GM23338 (cell line): ENCODE data around the gene PDE4D. TPM values are rescaled to one million over a fixed set of nuclear protein-coding genes. Genes with fewer than 3 reads are reported as not detected.

Source experiments
- ATAC-seq: fragments of 200-7000 bp; cut with Tn5 transposase; 3 replicates; pipeline ENCODE4 v1.9.1; 2020
- DNase-seq: peaks from one replicate; pipeline ENCODE4 v3.0.0-alpha.2; 2015; ENCODE audit warnings: low spot score
- H2AFZ ChIP-seq: fragments of 200-600 bp; sonication (generic); 2 replicates; pipeline ENCODE4 v1.8.0; 2016; ENCODE audit warnings: antibody characterized with exemption, mild to moderate bottlenecking, moderate library complexity
- H3F3A ChIP-seq: fragments of 200-600 bp; sonication (generic); replicated peaks from 2 replicates; pipeline ENCODE4 v1.8.0; 2017; ENCODE audit warnings: antibody characterized with exemption, mixed run types, low read depth
- H3K27ac ChIP-seq: fragments of 200-600 bp; sonication (generic); 2 replicates; pipeline ENCODE4 v1.6.1; 2016; ENCODE audit warnings: low read depth
- H3K27me3 ChIP-seq: fragments of 200-600 bp; sonication (generic); 2 replicates; pipeline ENCODE4 v1.8.0; 2016; ENCODE audit warnings: mild to moderate bottlenecking, mixed run types, moderate library complexity; ENCODE audit not compliant: insufficient read depth
- H3K36me3 ChIP-seq: fragments of 200-600 bp; sonication (generic); 2 replicates; pipeline ENCODE4 v1.8.0; 2016; ENCODE audit warnings: mild to moderate bottlenecking; ENCODE audit not compliant: insufficient read depth
- H3K4me1 ChIP-seq: fragments of 200-600 bp; sonication (generic); 2 replicates; pipeline ENCODE4 v1.8.0; 2016; ENCODE audit warnings: mild to moderate bottlenecking, moderate library complexity; ENCODE audit not compliant: insufficient read depth
- H3K4me2 ChIP-seq: fragments of 200-600 bp; sonication (generic); 2 replicates; pipeline ENCODE4 v1.7.1; 2017; ENCODE audit warnings: mixed run types
- H3K4me3 ChIP-seq: fragments of 200-600 bp; sonication (generic); 2 replicates; pipeline ENCODE4 v1.6.1; 2016; ENCODE audit warnings: mixed run types
- H3K79me2 ChIP-seq: fragments of 200-600 bp; sonication (generic); replicated peaks from 2 replicates; pipeline ENCODE4 v1.8.0; 2017; ENCODE audit warnings: mild to moderate bottlenecking; ENCODE audit not compliant: insufficient read depth
- H3K9me2 ChIP-seq: fragments of 200-600 bp; sonication (generic); 2 replicates; pipeline ENCODE4 v1.8.0; 2017; ENCODE audit not compliant: insufficient read depth
- H4K20me1 ChIP-seq: fragments of 200-600 bp; sonication (generic); replicated peaks from 2 replicates; pipeline ENCODE4 v1.8.0; 2017; ENCODE audit warnings: mild to moderate bottlenecking; ENCODE audit not compliant: insufficient read depth
- H3K27ac Mint-ChIP-seq: 2 replicates; pipeline ENCODE4 v1.8.0; 2020; ENCODE audit warnings: inconsistent platforms, mild to moderate bottlenecking, moderate library complexity, mixed read lengths
- H3K27me3 Mint-ChIP-seq: 3 replicates; pipeline ENCODE4 v1.8.0; 2022; ENCODE audit warnings: low read depth, mild to moderate bottlenecking, moderate library complexity, mixed read lengths, inconsistent platforms; ENCODE audit not compliant: insufficient read depth, poor library complexity
- H3K36me3 Mint-ChIP-seq: 3 replicates; pipeline ENCODE4 v1.8.0; 2021; ENCODE audit warnings: low read depth, mild to moderate bottlenecking, inconsistent platforms, moderate library complexity, mixed read lengths
- H3K4me1 Mint-ChIP-seq: 3 replicates; pipeline ENCODE4 v1.8.0; 2020; ENCODE audit warnings: mild to moderate bottlenecking, inconsistent platforms, mixed read lengths
- H3K4me3 Mint-ChIP-seq: 3 replicates; pipeline ENCODE4 v1.8.0; 2021; ENCODE audit warnings: moderate library complexity, mild to moderate bottlenecking, inconsistent platforms, mixed read lengths
- H3K9me3 Mint-ChIP-seq: 3 replicates; pipeline ENCODE4 v1.8.0; 2020; ENCODE audit warnings: moderate library complexity, mild to moderate bottlenecking, inconsistent platforms, mixed read lengths
- CREB1 ChIP-seq: fragments of 250-450 bp; sonication (Bioruptor Pico); IDR thresholded peaks from 2 replicates; pipeline ENCODE4 v1.5.0; 2020; ENCODE audit warnings: low read depth, mild to moderate bottlenecking, moderate library complexity
- EZH2 ChIP-seq: fragments of 200-600 bp; sonication (generic); IDR thresholded peaks from one replicate; pipeline ENCODE4 v1.8.0; 2017; ENCODE audit warnings: antibody characterized with exemption, mild to moderate bottlenecking, low read depth; ENCODE audit not compliant: unreplicated experiment
- EZH2phosphoT487 ChIP-seq: fragments of 200-600 bp; sonication (generic); IDR thresholded peaks from one replicate; pipeline ENCODE4 v1.8.1; 2018; ENCODE audit warnings: antibody characterized with exemption; ENCODE audit not compliant: unreplicated experiment
- JUNB ChIP-seq: IDR thresholded peaks from one replicate; pipeline ENCODE4 v1.6.1; 2016; ENCODE audit warnings: antibody characterized with exemption; ENCODE audit not compliant: unreplicated experiment
- NANOG ChIP-seq: IDR thresholded peaks from 2 replicates; pipeline ENCODE4 v1.6.1; 2016; ENCODE audit warnings: antibody characterized with exemption, borderline replicate concordance
- POLR2AphosphoS5 ChIP-seq: IDR thresholded peaks from 2 replicates; pipeline ENCODE4 v1.6.1; 2016; ENCODE audit warnings: antibody characterized with exemption, low read depth
- STAT1 ChIP-seq: IDR thresholded peaks from one replicate; pipeline ENCODE4 v1.6.1; 2016; ENCODE audit warnings: antibody characterized with exemption; ENCODE audit not compliant: unreplicated experiment
- ZNF114 ChIP-seq: fragments of 250-450 bp; sonication (Bioruptor Pico); IDR thresholded peaks from 2 replicates; pipeline ENCODE4 v1.5.0; 2020; ENCODE audit warnings: mild to moderate bottlenecking, moderate library complexity
- polyA plus RNA-seq: library from polyadenylated mRNA; unstranded; fragments of >200 nt; fragmentation: Nextera tagmentation; extraction: Ambion mirVana; gene quantifications from 2 replicates; pipeline ENCODE4 v1.2.1, GENCODE V29; 2016
- total RNA-seq: library from RNA; depleted of rRNA; stranded (reverse); fragments of >200 nt; shearing (Covaris generic); gene quantifications from 2 replicates; pipeline ENCODE4 v1.2.3, GENCODE V29; 2014
- TF ChIP-seq, protein P1 (sequence below): fragments of 250-450 bp; sonication (Bioruptor Pico); IDR thresholded peaks from 2 replicates; pipeline ENCODE4 v1.5.0; 2020; ENCODE audit warnings: mild to moderate bottlenecking, moderate library complexity
- TF ChIP-seq, protein P2 (sequence below): IDR thresholded peaks from 2 replicates; pipeline ENCODE4 v1.6.1; 2016; ENCODE audit warnings: antibody characterized with exemption
- TF ChIP-seq, protein P3 (sequence below): IDR thresholded peaks from one replicate; pipeline ENCODE4 v1.6.1; 2018; ENCODE audit warnings: antibody characterized with exemption; ENCODE audit not compliant: unreplicated experiment

Gene PDE4D
- total and polyA plus RNA-seq, 2 experiments from 2014 or later: 2.1 to 4.7 TPM

DNA sequence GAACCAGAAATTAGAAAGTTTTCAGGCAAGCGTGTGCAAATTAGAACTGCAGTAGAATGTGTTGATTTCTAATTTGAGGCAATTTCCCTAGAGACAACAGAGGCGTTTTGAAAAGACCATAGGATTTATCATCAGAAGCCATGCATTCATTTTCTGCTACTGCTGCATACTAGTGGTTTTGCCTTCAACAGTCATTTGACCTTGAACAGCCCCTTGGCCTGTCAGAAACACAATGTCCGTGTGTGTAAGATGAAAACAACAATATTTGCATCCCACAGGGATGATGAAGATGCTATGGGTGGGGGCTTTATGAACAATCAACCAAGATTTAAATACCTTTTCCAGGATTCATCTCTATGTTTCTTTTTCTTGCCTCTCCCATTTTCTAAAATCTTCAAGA, 73.7 kb downstream of the PDE4D start:
- H3K79me2 ChIP-seq: no peaks in the 10 kb centered on the region
- DNase-seq (no peak), ATAC-seq (no peak)
- H3K27me3 ChIP-seq: no peaks in the 10 kb centered on the region
- H4K20me1 ChIP-seq: no peaks in the 10 kb centered on the region
- Mint-ChIP-seq H3K27me3 (no peaks in the 10 kb centered on the region), H3K4me3 (no peak overlapping the region), H3K27ac (no peak overlapping the region), H3K36me3 (no peaks in the 10 kb centered on the region), H3K4me1 (no peaks in the 10 kb centered on the region), H3K9me3 (no peaks in the 10 kb centered on the region)
- no peak overlapping the region for H3K4me2 ChIP-seq
- H2AFZ ChIP-seq: no peak overlapping the region
- no peak overlapping the region for H3K27ac ChIP-seq
- H3F3A ChIP-seq: no peaks in the 10 kb centered on the region
- no peaks in the 10 kb centered on the region for H3K9me2 ChIP-seq
- H3K4me1 ChIP-seq: no peaks in the 10 kb centered on the region
- TF ChIP-seq, protein P1, sequence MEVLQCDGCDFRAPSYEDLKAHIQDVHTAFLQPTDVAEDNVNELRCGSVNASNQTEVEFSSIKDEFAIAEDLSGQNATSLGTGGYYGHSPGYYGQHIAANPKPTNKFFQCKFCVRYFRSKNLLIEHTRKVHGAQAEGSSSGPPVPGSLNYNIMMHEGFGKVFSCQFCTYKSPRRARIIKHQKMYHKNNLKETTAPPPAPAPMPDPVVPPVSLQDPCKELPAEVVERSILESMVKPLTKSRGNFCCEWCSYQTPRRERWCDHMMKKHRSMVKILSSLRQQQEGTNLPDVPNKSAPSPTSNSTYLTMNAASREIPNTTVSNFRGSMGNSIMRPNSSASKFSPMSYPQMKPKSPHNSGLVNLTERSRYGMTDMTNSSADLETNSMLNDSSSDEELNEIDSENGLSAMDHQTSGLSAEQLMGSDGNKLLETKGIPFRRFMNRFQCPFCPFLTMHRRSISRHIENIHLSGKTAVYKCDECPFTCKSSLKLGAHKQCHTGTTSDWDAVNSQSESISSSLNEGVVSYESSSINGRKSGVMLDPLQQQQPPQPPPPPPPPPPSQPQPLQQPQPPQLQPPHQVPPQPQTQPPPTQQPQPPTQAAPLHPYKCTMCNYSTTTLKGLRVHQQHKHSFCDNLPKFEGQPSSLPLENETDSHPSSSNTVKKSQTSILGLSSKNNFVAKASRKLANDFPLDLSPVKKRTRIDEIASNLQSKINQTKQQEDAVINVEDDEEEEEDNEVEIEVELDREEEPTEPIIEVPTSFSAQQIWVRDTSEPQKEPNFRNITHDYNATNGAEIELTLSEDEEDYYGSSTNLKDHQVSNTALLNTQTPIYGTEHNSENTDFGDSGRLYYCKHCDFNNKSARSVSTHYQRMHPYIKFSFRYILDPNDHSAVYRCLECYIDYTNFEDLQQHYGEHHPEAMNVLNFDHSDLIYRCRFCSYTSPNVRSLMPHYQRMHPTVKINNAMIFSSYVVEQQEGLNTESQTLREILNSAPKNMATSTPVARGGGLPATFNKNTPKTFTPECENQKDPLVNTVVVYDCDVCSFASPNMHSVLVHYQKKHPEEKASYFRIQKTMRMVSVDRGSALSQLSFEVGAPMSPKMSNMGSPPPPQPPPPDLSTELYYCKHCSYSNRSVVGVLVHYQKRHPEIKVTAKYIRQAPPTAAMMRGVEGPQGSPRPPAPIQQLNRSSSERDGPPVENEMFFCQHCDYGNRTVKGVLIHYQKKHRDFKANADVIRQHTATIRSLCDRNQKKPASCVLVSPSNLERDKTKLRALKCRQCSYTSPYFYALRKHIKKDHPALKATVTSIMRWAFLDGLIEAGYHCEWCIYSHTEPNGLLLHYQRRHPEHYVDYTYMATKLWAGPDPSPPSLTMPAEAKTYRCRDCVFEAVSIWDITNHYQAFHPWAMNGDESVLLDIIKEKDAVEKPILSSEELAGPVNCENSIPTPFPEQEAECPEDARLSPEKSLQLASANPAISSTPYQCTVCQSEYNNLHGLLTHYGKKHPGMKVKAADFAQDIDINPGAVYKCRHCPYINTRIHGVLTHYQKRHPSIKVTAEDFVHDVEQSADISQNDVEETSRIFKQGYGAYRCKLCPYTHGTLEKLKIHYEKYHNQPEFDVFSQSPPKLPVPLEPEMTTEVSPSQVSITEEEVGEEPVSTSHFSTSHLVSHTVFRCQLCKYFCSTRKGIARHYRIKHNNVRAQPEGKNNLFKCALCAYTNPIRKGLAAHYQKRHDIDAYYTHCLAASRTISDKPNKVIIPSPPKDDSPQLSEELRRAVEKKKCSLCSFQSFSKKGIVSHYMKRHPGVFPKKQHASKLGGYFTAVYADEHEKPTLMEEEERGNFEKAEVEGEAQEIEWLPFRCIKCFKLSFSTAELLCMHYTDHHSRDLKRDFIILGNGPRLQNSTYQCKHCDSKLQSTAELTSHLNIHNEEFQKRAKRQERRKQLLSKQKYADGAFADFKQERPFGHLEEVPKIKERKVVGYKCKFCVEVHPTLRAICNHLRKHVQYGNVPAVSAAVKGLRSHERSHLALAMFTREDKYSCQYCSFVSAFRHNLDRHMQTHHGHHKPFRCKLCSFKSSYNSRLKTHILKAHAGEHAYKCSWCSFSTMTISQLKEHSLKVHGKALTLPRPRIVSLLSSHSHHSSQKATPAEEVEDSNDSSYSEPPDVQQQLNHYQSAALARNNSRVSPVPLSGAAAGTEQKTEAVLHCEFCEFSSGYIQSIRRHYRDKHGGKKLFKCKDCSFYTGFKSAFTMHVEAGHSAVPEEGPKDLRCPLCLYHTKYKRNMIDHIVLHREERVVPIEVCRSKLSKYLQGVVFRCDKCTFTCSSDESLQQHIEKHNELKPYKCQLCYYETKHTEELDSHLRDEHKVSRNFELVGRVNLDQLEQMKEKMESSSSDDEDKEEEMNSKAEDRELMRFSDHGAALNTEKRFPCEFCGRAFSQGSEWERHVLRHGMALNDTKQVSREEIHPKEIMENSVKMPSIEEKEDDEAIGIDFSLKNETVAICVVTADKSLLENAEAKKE (CRISPR knock-in tag): no peak
- H3K4me3 ChIP-seq: no peak overlapping the region
- no peaks in the 10 kb centered on the region for H3K36me3 ChIP-seq

DNA sequence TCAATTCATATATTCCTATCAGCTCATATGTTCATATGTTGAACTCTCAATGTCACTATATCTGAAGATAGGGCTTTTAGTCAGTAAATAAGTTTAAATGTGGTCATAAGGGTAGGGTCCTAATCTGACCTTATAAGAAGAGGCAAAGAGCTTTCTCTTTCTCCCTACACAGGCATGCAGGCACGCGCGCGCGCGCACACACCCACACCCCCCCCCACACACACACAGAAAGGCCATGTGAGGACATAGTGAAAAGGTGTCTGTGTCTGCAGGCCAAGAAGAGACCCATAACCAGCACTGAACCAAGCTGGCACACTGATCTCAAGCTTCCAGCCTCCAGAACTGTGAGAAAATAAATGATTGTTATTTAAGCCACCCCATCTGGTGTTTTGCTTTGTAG, 76.0 kb downstream of the PDE4D start:
- Histone ChIP-seq H3K4me3 (no peak overlapping the region), H3K27me3 (no peaks in the 10 kb centered on the region), H4K20me1 (no peaks in the 10 kb centered on the region), H3K4me1 (no peaks in the 10 kb centered on the region), H3K36me3 (no peaks in the 10 kb centered on the region), H3K4me2 (no peak overlapping the region), H3K27ac (no peak overlapping the region), H3F3A (no peaks in the 10 kb centered on the region), H3K79me2 (no peaks in the 10 kb centered on the region), H2AFZ (no peak overlapping the region), H3K9me2 (no peaks in the 10 kb centered on the region)
- Mint-ChIP-seq H3K27ac (no peak overlapping the region), H3K4me1 (no peaks in the 10 kb centered on the region), H3K4me3 (no peak overlapping the region), H3K36me3 (no peaks in the 10 kb centered on the region), H3K9me3 (no peaks in the 10 kb centered on the region), H3K27me3 (no peaks in the 10 kb centered on the region)
- no peak for DNase-seq
- no peak for ATAC-seq
- TF ChIP-seq, protein P2, sequence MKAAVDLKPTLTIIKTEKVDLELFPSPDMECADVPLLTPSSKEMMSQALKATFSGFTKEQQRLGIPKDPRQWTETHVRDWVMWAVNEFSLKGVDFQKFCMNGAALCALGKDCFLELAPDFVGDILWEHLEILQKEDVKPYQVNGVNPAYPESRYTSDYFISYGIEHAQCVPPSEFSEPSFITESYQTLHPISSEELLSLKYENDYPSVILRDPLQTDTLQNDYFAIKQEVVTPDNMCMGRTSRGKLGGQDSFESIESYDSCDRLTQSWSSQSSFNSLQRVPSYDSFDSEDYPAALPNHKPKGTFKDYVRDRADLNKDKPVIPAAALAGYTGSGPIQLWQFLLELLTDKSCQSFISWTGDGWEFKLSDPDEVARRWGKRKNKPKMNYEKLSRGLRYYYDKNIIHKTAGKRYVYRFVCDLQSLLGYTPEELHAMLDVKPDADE: no peak
- TF ChIP-seq EZH2 (no peak), EZH2phosphoT487 (no peak), POLR2AphosphoS5 (no peak), CREB1 (CRISPR knock-in tag) (no peak), ZNF114 (CRISPR knock-in tag) (no peak), NANOG (no peak), STAT1 (no peak), JUNB (no peak)
- TF ChIP-seq, protein P3, sequence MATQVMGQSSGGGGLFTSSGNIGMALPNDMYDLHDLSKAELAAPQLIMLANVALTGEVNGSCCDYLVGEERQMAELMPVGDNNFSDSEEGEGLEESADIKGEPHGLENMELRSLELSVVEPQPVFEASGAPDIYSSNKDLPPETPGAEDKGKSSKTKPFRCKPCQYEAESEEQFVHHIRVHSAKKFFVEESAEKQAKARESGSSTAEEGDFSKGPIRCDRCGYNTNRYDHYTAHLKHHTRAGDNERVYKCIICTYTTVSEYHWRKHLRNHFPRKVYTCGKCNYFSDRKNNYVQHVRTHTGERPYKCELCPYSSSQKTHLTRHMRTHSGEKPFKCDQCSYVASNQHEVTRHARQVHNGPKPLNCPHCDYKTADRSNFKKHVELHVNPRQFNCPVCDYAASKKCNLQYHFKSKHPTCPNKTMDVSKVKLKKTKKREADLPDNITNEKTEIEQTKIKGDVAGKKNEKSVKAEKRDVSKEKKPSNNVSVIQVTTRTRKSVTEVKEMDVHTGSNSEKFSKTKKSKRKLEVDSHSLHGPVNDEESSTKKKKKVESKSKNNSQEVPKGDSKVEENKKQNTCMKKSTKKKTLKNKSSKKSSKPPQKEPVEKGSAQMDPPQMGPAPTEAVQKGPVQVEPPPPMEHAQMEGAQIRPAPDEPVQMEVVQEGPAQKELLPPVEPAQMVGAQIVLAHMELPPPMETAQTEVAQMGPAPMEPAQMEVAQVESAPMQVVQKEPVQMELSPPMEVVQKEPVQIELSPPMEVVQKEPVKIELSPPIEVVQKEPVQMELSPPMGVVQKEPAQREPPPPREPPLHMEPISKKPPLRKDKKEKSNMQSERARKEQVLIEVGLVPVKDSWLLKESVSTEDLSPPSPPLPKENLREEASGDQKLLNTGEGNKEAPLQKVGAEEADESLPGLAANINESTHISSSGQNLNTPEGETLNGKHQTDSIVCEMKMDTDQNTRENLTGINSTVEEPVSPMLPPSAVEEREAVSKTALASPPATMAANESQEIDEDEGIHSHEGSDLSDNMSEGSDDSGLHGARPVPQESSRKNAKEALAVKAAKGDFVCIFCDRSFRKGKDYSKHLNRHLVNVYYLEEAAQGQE: no peak
